H1 (cell line): ENCODE results near the gene VDR. TPM values are rescaled to one million over a fixed set of nuclear protein-coding genes. Genes with fewer than 3 reads are reported as not detected.

ENCODE experiments used
- CTCF ChIA-PET: fragments of 300-600 bp; sonication (Branson Sonifier 250); formaldehyde crosslinking; loops from one replicate; lab custom pipeline; 2021; ENCODE audit not compliant: partially characterized antibody; lab: Charles Lee
- POLR2A ChIA-PET: fragments of 300-600 bp; sonication (Branson Sonifier 250); formaldehyde crosslinking; loops from one replicate; lab custom pipeline; 2021; ENCODE audit warnings: inconsistent platforms; ENCODE audit not compliant: partially characterized antibody; lab: Charles Lee
- DNase-seq, 2 experiments: peaks; one replicate each; pipeline versions ENCODE4 v3.0.0 to v3.0.0-alpha.2; 2010 to 2022; ENCODE audit warnings: low spot score in 2 of 2, low read depth in 1 of 2, mixed read lengths in 1 of 2
- FAIRE-seq: peaks from 2 replicates; lab custom pipeline; 2011; peaks lifted over from hg19 to GRCh38; lab: Jason Lieb, UNC
- H2AFZ ChIP-seq: 2 replicates; pipeline ENCODE4 v1.8.1; 2012; ENCODE audit warnings: low read length, inconsistent platforms
- H2AK5ac ChIP-seq: 2 replicates; pipeline ENCODE4 v1.6.1; 2013; ENCODE audit warnings: low read depth, low read length
- H2BK120ac ChIP-seq: replicated peaks from 2 replicates; pipeline ENCODE3; 2013; ENCODE audit warnings: low read depth, low read length, inconsistent platforms
- H2BK12ac ChIP-seq: 2 replicates; pipeline ENCODE4 v1.6.1; 2013; ENCODE audit warnings: low read depth, low read length
- H2BK15ac ChIP-seq: 2 replicates; pipeline ENCODE4 v1.6.1; 2013; ENCODE audit warnings: low read length
- H2BK20ac ChIP-seq: 2 replicates; pipeline ENCODE4 v1.6.1; 2013; ENCODE audit warnings: low read length
- H2BK5ac ChIP-seq: 2 replicates; pipeline ENCODE4 v1.6.1; 2013; ENCODE audit warnings: low read depth, low read length
- H3K14ac ChIP-seq: 2 replicates; pipeline ENCODE4 v1.6.1; 2013; ENCODE audit warnings: inconsistent platforms; ENCODE audit not compliant: insufficient read length
- H3K18ac ChIP-seq: 2 replicates; pipeline ENCODE4 v1.6.1; 2013; ENCODE audit warnings: low read length; ENCODE audit errors: extremely low read depth
- H3K23ac ChIP-seq: 2 replicates; pipeline ENCODE4 v1.6.1; 2013; ENCODE audit warnings: inconsistent platforms; ENCODE audit not compliant: insufficient read length
- H3K23me2 ChIP-seq: 2 replicates; pipeline ENCODE4 v1.6.1; 2013; ENCODE audit warnings: low read depth, low read length
- H3K27ac ChIP-seq: 2 replicates; pipeline ENCODE4 v1.6.1; 2011; ENCODE audit warnings: low read depth, low read length, inconsistent platforms
- H3K27me3 ChIP-seq, 4 experiments: replicated peaks in 1 of 4; 1 replicate in 1 of 4; 2 replicates in 3 of 4; pipeline versions ENCODE4 v1.6.1 to v1.8.1; 2011 to 2013; ENCODE audit warnings: low read length in 3 of 4, mild to moderate bottlenecking in 3 of 4, inconsistent platforms in 2 of 4, mixed read lengths in 2 of 4, moderate library complexity in 1 of 4; ENCODE audit not compliant: control insufficient read depth in 3 of 4, insufficient read depth in 3 of 4; ENCODE audit errors: extremely low read depth in 1 of 4
- H3K36me3 ChIP-seq, 4 experiments: 2 replicates each; pipeline versions ENCODE4 v1.6.1 to v1.8.1; 2011 to 2013; ENCODE audit warnings: mild to moderate bottlenecking in 4 of 4, low read length in 3 of 4, moderate library complexity in 2 of 4, control low read depth in 1 of 4, inconsistent platforms in 1 of 4; ENCODE audit not compliant: insufficient read depth in 4 of 4, control insufficient read depth in 2 of 4
- H3K4ac ChIP-seq: replicated peaks from 2 replicates; pipeline ENCODE3; 2013; ENCODE audit warnings: low read length, low read depth, mixed read lengths, inconsistent platforms; ENCODE audit not compliant: insufficient read length
- H3K4me1 ChIP-seq, 4 experiments: replicated peaks in 1 of 4; 1 replicate in 1 of 4; 2 replicates in 3 of 4; pipeline versions ENCODE4 v1.6.1 to v1.8.1; 2011 to 2013; ENCODE audit warnings: low read length in 3 of 4, inconsistent platforms in 2 of 4, mixed read lengths in 1 of 4; ENCODE audit not compliant: insufficient read depth in 4 of 4, control insufficient read depth in 3 of 4
- H3K4me2 ChIP-seq, 2 experiments: 2 replicates each; pipeline versions ENCODE4 v1.6.1 to v1.8.1; 2011 to 2013; ENCODE audit warnings: low read depth in 2 of 2, low read length in 2 of 2, control low read depth in 1 of 2, inconsistent platforms in 1 of 2, mild to moderate bottlenecking in 1 of 2; ENCODE audit not compliant: insufficient read depth in 1 of 2
- H3K4me3 ChIP-seq, 4 experiments: fragments of 200-600, 300-600 bp in 1 of 4; sonication (generic), shearing (Covaris generic), sonication (Bioruptor Twin) in 1 of 4; 2 replicates each; pipeline versions ENCODE4 v1.5.1 to v1.8.1; 2011 to 2016; ENCODE audit warnings: low read length in 4 of 4, low read depth in 3 of 4, control low read depth in 2 of 4, inconsistent platforms in 2 of 4, mild to moderate bottlenecking in 2 of 4, mixed read lengths in 1 of 4, moderate library complexity in 1 of 4; ENCODE audit not compliant: insufficient read depth in 2 of 4; ENCODE audit errors: extremely low read depth in 1 of 4
- H3K56ac ChIP-seq: replicated peaks from 2 replicates; pipeline ENCODE3; 2013; ENCODE audit warnings: low read depth, mild to moderate bottlenecking, mixed read lengths, low read length, inconsistent platforms; ENCODE audit not compliant: insufficient read length
- H3K79me1 ChIP-seq: 2 replicates; pipeline ENCODE4 v1.6.1; 2013; ENCODE audit warnings: low read depth, low read length, control low read depth
- H3K79me2 ChIP-seq, 2 experiments: 2 replicates each; pipeline versions ENCODE4 v1.6.1 to v1.8.1; 2012 to 2013; ENCODE audit warnings: low read length in 2 of 2, mild to moderate bottlenecking in 2 of 2, inconsistent platforms in 1 of 2; ENCODE audit not compliant: insufficient read depth in 2 of 2, control insufficient read depth in 1 of 2
- H3K9ac ChIP-seq, 4 experiments: replicated peaks in 1 of 4; 1 replicate in 1 of 4; 2 replicates in 3 of 4; pipeline versions ENCODE4 v1.6.1 to v1.8.1; 2011 to 2013; ENCODE audit warnings: low read depth in 3 of 4, low read length in 3 of 4, control low read depth in 2 of 4, mild to moderate bottlenecking in 2 of 4, moderate library complexity in 2 of 4, inconsistent platforms in 1 of 4; ENCODE audit errors: extremely low read depth in 1 of 4
- H3K9me3 ChIP-seq, 2 experiments: 2 replicates each; pipeline versions ENCODE4 v1.6.1 to v1.8.1; 2012 to 2013; ENCODE audit warnings: mild to moderate bottlenecking in 2 of 2, moderate library complexity in 2 of 2, control low read depth in 1 of 2, inconsistent platforms in 1 of 2, low read depth in 1 of 2, low read length in 1 of 2, mixed read lengths in 1 of 2; ENCODE audit not compliant: insufficient read depth in 2 of 2
- H4K20me1 ChIP-seq, 2 experiments: replicated peaks in 1 of 2; 2 replicates each; pipeline versions ENCODE3 to v1.8.1; 2011 to 2013; ENCODE audit warnings: inconsistent platforms in 2 of 2, low read length in 2 of 2, mild to moderate bottlenecking in 1 of 2; ENCODE audit not compliant: insufficient read depth in 2 of 2, control insufficient read depth in 1 of 2
- H4K5ac ChIP-seq: 2 replicates; pipeline ENCODE4 v1.6.1; 2013; ENCODE audit warnings: low read length, low read depth, mixed read lengths, inconsistent platforms; ENCODE audit not compliant: insufficient read length
- H4K8ac ChIP-seq: 2 replicates; pipeline ENCODE4 v1.8.0; 2013; ENCODE audit warnings: mild to moderate bottlenecking, moderate library complexity, low read length, inconsistent platforms; ENCODE audit not compliant: insufficient read depth; ENCODE audit errors: extremely low read depth
- H4K91ac ChIP-seq: replicated peaks from 2 replicates; pipeline ENCODE3; 2013; ENCODE audit warnings: low read length, mixed read lengths, inconsistent platforms; ENCODE audit not compliant: insufficient read length
- CEBPB ChIP-seq: IDR thresholded peaks from 2 replicates; pipeline ENCODE4 v1.6.1; 2012; ENCODE audit warnings: low read depth, low read length
- CTBP2 ChIP-seq: IDR thresholded peaks from 2 replicates; pipeline ENCODE4 v1.7.0; 2011; ENCODE audit warnings: borderline replicate concordance, mild to moderate bottlenecking, moderate library complexity, mixed read lengths, low read length; ENCODE audit not compliant: insufficient read depth, insufficient read length
- E2F6 ChIP-seq: IDR thresholded peaks from 2 replicates; pipeline ENCODE4 v1.6.1; 2012; ENCODE audit warnings: inconsistent platforms
- HDAC2 ChIP-seq, 2 experiments: fragments of 300-600 bp in 1 of 2; sonication (generic) in 1 of 2; IDR thresholded peaks; 2 replicates each; pipeline ENCODE4 v1.6.1; 2011 to 2012; ENCODE audit warnings: low read depth in 2 of 2, low read length in 2 of 2, mild to moderate bottlenecking in 2 of 2, moderate library complexity in 2 of 2, borderline replicate concordance in 1 of 2, inconsistent platforms in 1 of 2
- HDAC6 ChIP-seq: IDR thresholded peaks from one replicate; pipeline ENCODE4 v1.7.1; 2012; ENCODE audit warnings: low read depth, mild to moderate bottlenecking, inconsistent platforms, low read length, moderate library complexity
- KDM1A ChIP-seq: fragments of 200-600, 300-600 bp; sonication (generic); IDR thresholded peaks from 2 replicates; pipeline ENCODE4 v1.7.1; 2016; ENCODE audit warnings: mild to moderate bottlenecking, low read length, borderline replicate concordance
- MAFK ChIP-seq: IDR thresholded peaks from 2 replicates; pipeline ENCODE4 v1.6.1; 2012; ENCODE audit warnings: low read depth, mild to moderate bottlenecking, improper control_type of control experiment, low read length
- NRF1 ChIP-seq: IDR thresholded peaks from 2 replicates; pipeline ENCODE4 v1.6.1; 2011; ENCODE audit warnings: mild to moderate bottlenecking, low read depth, low read length, improper control_type of control experiment
- RFX5 ChIP-seq: IDR thresholded peaks from 2 replicates; pipeline ENCODE4 v1.6.1; 2011; ENCODE audit warnings: low read depth, low read length, improper control_type of control experiment, borderline replicate concordance
- SAP30 ChIP-seq: fragments of 300-600 bp; sonication (generic); IDR thresholded peaks from 2 replicates; pipeline ENCODE4 v1.7.1; 2012; ENCODE audit warnings: low read length, moderate library complexity, mild to moderate bottlenecking, inconsistent platforms; ENCODE audit not compliant: insufficient read depth, insufficient replicate concordance
- SP4 ChIP-seq: IDR thresholded peaks from 2 replicates; pipeline ENCODE4 v1.6.1; 2012; ENCODE audit warnings: low read length, inconsistent platforms
- SUZ12 ChIP-seq: fragments of 200-600 bp; sonication (generic); IDR thresholded peaks from 2 replicates; pipeline ENCODE4 v1.6.1; 2012; ENCODE audit warnings: mild to moderate bottlenecking, inconsistent platforms, low read length, moderate library complexity, mixed read lengths
- TEAD4 ChIP-seq: IDR thresholded peaks from 2 replicates; pipeline ENCODE4 v1.6.1; 2012; ENCODE audit warnings: low read depth, low read length, inconsistent platforms, mixed read lengths
- WGBS, 2 experiments: shearing (Covaris generic) in 1 of 2; methylation state at CpG; one replicate each; pipeline versions ENCODE4 v1.1.6 to v1.1.7; 2013 to 2015; ENCODE audit warnings: low lambda C conversion rate in 2 of 2, mixed read lengths in 2 of 2, inconsistent platforms in 1 of 2, low coverage in 1 of 2, missing lambda C conversion rate in 1 of 2; ENCODE audit not compliant: insufficient replicate concordance in 2 of 2, insufficient coverage in 1 of 2, insufficient read length in 1 of 2; ENCODE audit errors: extremely low coverage in 1 of 2, missing lambda C conversion rate in 1 of 2; 5-methylcytosine and 5-hydroxymethylcytosine counted together
- polyA plus RNA-seq, 7 experiments: library from polyadenylated mRNA; depleted of rRNA in 3 of 7; stranded (reverse) in 5 of 7; unstranded in 2 of 7; fragments of >200 nt in 5 of 7; fragments of 200-250 nt in 2 of 7; gene quantifications; 1 replicate in 5 of 7; 2 replicates in 1 of 7; 4 replicates in 1 of 7; pipeline versions ENCODE4 v1.2.1 to v1.2.3, GENCODE V29; 2011 to 2013; ENCODE audit warnings: missing spikeins in 2 of 7, mixed read lengths in 2 of 7
- total RNA-seq: library from RNA; stranded (reverse); fragmentation: NEBNext Ultra II Directional; extraction: Animal tissue kit (Norgen Biotek cat#: 25700); gene quantifications from 2 replicates; pipeline ENCODE4 v1.2.1, GENCODE V29; 2021

VDR gene
- total and polyA plus RNA-seq, 2 of the 8 experiments (the other 6 are each of a cell fraction or from before 2014, with no cell fraction given) = 0.44 to 0.65 TPM

- H3K4me2 ChIP-seq = no peak overlapping the region
- H2BK12ac ChIP-seq = no peak overlapping the region
- H3K9ac ChIP-seq = no peak overlapping the region
- H3K9me3 ChIP-seq = no peaks in the 10 kb centered on the region
- no peak overlapping the region for H2AFZ ChIP-seq
- H4K5ac ChIP-seq = no peak overlapping the region
- H3K23ac ChIP-seq = no peak overlapping the region
- H2BK120ac ChIP-seq = no peak overlapping the region
- no peak overlapping the region for H2BK20ac ChIP-seq
- no peaks in the 10 kb centered on the region for H3K79me1 ChIP-seq
- DNase-seq (no peak), FAIRE-seq (no peak)
- POLR2A ChIA-PET = interaction anchor here (1.2 to 1.6 kb wide), 2 partner anchors 17 to 82 kb away, joined by 3 to 4 read pairs; no protein-coding TSS in a partner anchor
- H3K4me1 ChIP-seq = no peaks in the 10 kb centered on the region
- no peaks in the 10 kb centered on the region for H4K20me1 ChIP-seq
- no peak overlapping the region for H3K56ac ChIP-seq
- 75% methylated on average over 5 of the region's 5 CpGs; no CpG with 5 or more reads in 1 of the 2 experiments for WGBS, 2 experiments
- no peak overlapping the region for H2AK5ac ChIP-seq
- H3K27me3 ChIP-seq = no peaks in the 10 kb centered on the region
- H4K8ac ChIP-seq = no peak overlapping the region
- no peak overlapping the region for H4K91ac ChIP-seq
- no peak overlapping the region for H3K4ac ChIP-seq
- H3K14ac ChIP-seq = no peak overlapping the region
- H3K23me2 ChIP-seq = no peaks in the 10 kb centered on the region
- no peak overlapping the region for H2BK5ac ChIP-seq
- H3K79me2 ChIP-seq = no peaks in the 10 kb centered on the region
- no peak overlapping the region for H3K4me3 ChIP-seq
- H2BK15ac ChIP-seq = no peak overlapping the region
- no peak overlapping the region for H3K27ac ChIP-seq
- H3K36me3 ChIP-seq = no peaks in the 10 kb centered on the region
- H3K18ac ChIP-seq = no peak overlapping the region
- CTCF ChIA-PET = interaction anchor here (0.9 to 3.2 kb wide), 9 partner anchors 10 to 295 kb away, joined by 3 to 8 read pairs (median 4); partner anchors contain the start of genes ASB8 and VDR
- TF ChIP-seq E2F6 = no peak
- no peak for TF ChIP-seq SUZ12
- TF ChIP-seq SP4 = no peak
- no peak for TF ChIP-seq CEBPB
- TF ChIP-seq TEAD4 = no peak
- no peak for TF ChIP-seq NRF1
- TF ChIP-seq MAFK = no peak
- TF ChIP-seq CTBP2 = no peak
- no peak for TF ChIP-seq KDM1A
- TF ChIP-seq HDAC2 (IDR thresholded peaks at IDR 0.05; ENCODE audit: borderline replicate concordance in 1 of 2, low read depth in 2 of 2, low read length in 2 of 2) = no peak
- TF ChIP-seq HDAC6 = no peak
- TF ChIP-seq SAP30 = no peak
- TF ChIP-seq RFX5 = no peak
Observed at GRCh38 chr12:47862167-47862750, 42.5 kb downstream of the VDR start.
